OCI-LY1 (cell line): Measurements from ENCODE around the gene PYGO2.
A peak's percentile ranks its signal among the peaks of the same experiment; 100 is the strongest.

Source experiments
- EZH2 ChIP-seq: fragments of 200-600 bp; sonication (generic), shearing (Covaris generic); IDR thresholded peaks from 2 replicates; pipeline ENCODE4 v1.8.0; 2017; ENCODE audit warnings: borderline replicate concordance, mixed run types, mild to moderate bottlenecking, antibody characterized with exemption, low read length, moderate library complexity, mixed read lengths
- TF ChIP-seq, protein P1 (sequence below): fragments of 200-600 bp; sonication (generic), shearing (Covaris generic); IDR thresholded peaks from 2 replicates; pipeline ENCODE4 v1.5.1; 2017; ENCODE audit warnings: mild to moderate bottlenecking, antibody characterized with exemption, low read length, moderate library complexity, mixed read lengths

DNA sequence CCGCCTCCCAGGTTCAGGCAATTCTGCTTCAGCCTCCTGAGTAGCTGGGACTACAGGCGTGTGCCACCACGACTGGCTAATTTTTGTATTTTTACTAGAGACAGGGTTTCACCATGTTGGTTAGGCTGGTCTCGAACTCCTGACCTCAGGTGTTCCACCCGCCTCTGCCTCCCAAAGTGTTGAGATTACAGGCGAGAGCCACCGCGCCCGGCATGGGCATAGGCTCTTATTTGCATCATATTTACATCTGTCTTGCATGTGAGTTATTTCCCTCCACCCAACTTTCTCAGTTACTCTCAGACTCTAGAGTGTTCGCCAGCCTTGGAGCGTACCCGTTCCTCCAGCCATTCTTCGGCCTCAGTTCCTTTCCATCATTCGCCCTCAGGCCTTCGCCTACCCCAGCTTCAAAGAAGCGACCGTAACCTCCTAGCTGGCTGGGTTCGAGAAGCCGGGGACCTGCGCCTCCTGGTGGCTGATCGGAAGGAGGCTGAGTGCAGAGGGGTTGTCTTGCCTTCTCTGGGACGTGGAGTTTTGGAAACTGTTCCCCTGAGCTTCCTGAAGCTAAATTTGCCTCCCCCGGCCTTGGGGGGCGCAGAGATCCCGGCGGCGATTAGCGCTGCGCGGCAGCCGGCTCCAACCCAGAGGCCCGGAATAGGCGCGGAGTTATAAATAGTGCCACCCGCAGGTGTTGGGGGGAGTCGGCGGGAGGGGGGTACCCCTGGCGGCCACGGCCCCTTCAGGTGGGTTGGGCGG, 37.4 kb upstream of the PYGO2 start:
- TF ChIP-seq, protein P1, sequence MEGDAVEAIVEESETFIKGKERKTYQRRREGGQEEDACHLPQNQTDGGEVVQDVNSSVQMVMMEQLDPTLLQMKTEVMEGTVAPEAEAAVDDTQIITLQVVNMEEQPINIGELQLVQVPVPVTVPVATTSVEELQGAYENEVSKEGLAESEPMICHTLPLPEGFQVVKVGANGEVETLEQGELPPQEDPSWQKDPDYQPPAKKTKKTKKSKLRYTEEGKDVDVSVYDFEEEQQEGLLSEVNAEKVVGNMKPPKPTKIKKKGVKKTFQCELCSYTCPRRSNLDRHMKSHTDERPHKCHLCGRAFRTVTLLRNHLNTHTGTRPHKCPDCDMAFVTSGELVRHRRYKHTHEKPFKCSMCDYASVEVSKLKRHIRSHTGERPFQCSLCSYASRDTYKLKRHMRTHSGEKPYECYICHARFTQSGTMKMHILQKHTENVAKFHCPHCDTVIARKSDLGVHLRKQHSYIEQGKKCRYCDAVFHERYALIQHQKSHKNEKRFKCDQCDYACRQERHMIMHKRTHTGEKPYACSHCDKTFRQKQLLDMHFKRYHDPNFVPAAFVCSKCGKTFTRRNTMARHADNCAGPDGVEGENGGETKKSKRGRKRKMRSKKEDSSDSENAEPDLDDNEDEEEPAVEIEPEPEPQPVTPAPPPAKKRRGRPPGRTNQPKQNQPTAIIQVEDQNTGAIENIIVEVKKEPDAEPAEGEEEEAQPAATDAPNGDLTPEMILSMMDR = peak; percentile 99
- no peak for TF ChIP-seq EZH2
